H9 (cell line): ENCODE data around the gene CDHR2. TPM values are rescaled to one million over a fixed set of nuclear protein-coding genes. Genes with fewer than 3 reads are reported as not detected.
"Not testable (repeated sequence)": the region's sequence is repeated elsewhere in the genome, so short reads cannot be mapped to it uniquely, and the experiment has no call there.

ENCODE experiments used
- DNase-seq: peaks from one replicate; pipeline ENCODE4 v3.0.0-alpha.2; 2017
- H2AFZ ChIP-seq: one replicate; pipeline ENCODE4 v1.6.1; 2013; ENCODE audit warnings: mild to moderate bottlenecking, low read length, control low read depth, moderate library complexity
- H2AK5ac ChIP-seq: 2 replicates; pipeline ENCODE4 v1.6.1; 2013; ENCODE audit warnings: low read length, control low read depth, mixed read lengths; ENCODE audit not compliant: insufficient read length
- H2BK120ac ChIP-seq: one replicate; pipeline ENCODE4 v1.6.1; 2013; ENCODE audit warnings: low read depth, mild to moderate bottlenecking, low read length, control low read depth, inconsistent platforms; ENCODE audit not compliant: poor library complexity, severe bottlenecking
- H2BK12ac ChIP-seq: 2 replicates; pipeline ENCODE4 v1.6.1; 2013; ENCODE audit warnings: low read length, control low read depth, mixed read lengths, low read depth; ENCODE audit not compliant: insufficient read length
- H2BK15ac ChIP-seq: 2 replicates; pipeline ENCODE4 v1.6.1; 2013; ENCODE audit warnings: low read depth, low read length, control low read depth
- H2BK20ac ChIP-seq: one replicate; pipeline ENCODE4 v1.6.1; 2013; ENCODE audit warnings: low read depth, mild to moderate bottlenecking, low read length, control low read depth, inconsistent platforms; ENCODE audit not compliant: poor library complexity, severe bottlenecking
- H2BK5ac ChIP-seq: 2 replicates; pipeline ENCODE4 v1.6.1; 2013; ENCODE audit warnings: low read length, control low read depth, mixed read lengths; ENCODE audit not compliant: insufficient read length
- H3K14ac ChIP-seq: 2 replicates; pipeline ENCODE4 v1.6.1; 2013; ENCODE audit warnings: low read length, control low read depth; ENCODE audit not compliant: insufficient read depth
- H3K18ac ChIP-seq: 2 replicates; pipeline ENCODE4 v1.6.1; 2013; ENCODE audit warnings: low read depth, mild to moderate bottlenecking, mixed read lengths, low read length, control low read depth; ENCODE audit not compliant: insufficient read length
- H3K23ac ChIP-seq: 2 replicates; pipeline ENCODE4 v1.6.1; 2013; ENCODE audit warnings: low read length, control low read depth, mixed read lengths, low read depth; ENCODE audit not compliant: insufficient read length
- H3K23me2 ChIP-seq: 2 replicates; pipeline ENCODE4 v1.6.1; 2013; ENCODE audit warnings: low read depth, mild to moderate bottlenecking, mixed read lengths, low read length, control low read depth; ENCODE audit not compliant: insufficient read length, poor library complexity, severe bottlenecking
- H3K27ac ChIP-seq: 2 replicates; pipeline ENCODE4 v1.5.1; 2013; ENCODE audit warnings: low read length, control low read depth, mixed read lengths, low read depth; ENCODE audit not compliant: insufficient read length
- H3K27me3 ChIP-seq: 2 replicates; pipeline ENCODE4 v1.6.1; 2013; ENCODE audit warnings: low read length, control low read depth, inconsistent platforms; ENCODE audit not compliant: insufficient read depth
- H3K4ac ChIP-seq: 2 replicates; pipeline ENCODE4 v1.6.1; 2013; ENCODE audit warnings: low read depth, mild to moderate bottlenecking, control low read depth, inconsistent platforms, low read length, moderate library complexity
- H3K4me1 ChIP-seq: 2 replicates; pipeline ENCODE4 v1.6.1; 2013; ENCODE audit warnings: low read length, control low read depth, inconsistent platforms; ENCODE audit not compliant: insufficient read depth
- H3K4me2 ChIP-seq: 2 replicates; pipeline ENCODE4 v1.6.1; 2013; ENCODE audit warnings: low read length, control low read depth, mixed read lengths; ENCODE audit not compliant: insufficient read length, insufficient read depth
- H3K56ac ChIP-seq: 2 replicates; pipeline ENCODE4 v1.6.1; 2013; ENCODE audit warnings: low read depth, mild to moderate bottlenecking, mixed read lengths, low read length, control low read depth; ENCODE audit not compliant: insufficient read length
- H3K79me1 ChIP-seq: 2 replicates; pipeline ENCODE4 v1.6.1; 2013; ENCODE audit warnings: low read depth, mild to moderate bottlenecking, moderate library complexity, low read length, control low read depth, inconsistent platforms; ENCODE audit not compliant: insufficient read depth, poor library complexity, severe bottlenecking
- H3K79me2 ChIP-seq: 2 replicates; pipeline ENCODE4 v1.6.1; 2013; ENCODE audit warnings: low read length, control low read depth, inconsistent platforms; ENCODE audit not compliant: insufficient read depth
- H3K9ac ChIP-seq: 2 replicates; pipeline ENCODE4 v1.6.1; 2013; ENCODE audit warnings: low read length, control low read depth, mixed read lengths; ENCODE audit not compliant: insufficient read length; ENCODE audit errors: extremely low read depth
- H3K9me3 ChIP-seq: one replicate; pipeline ENCODE4 v1.6.1; 2013; ENCODE audit warnings: low read depth, low read length, inconsistent platforms; ENCODE audit not compliant: control insufficient read depth
- H3T11ph ChIP-seq: one replicate; pipeline ENCODE4 v1.6.1; 2013; ENCODE audit warnings: mild to moderate bottlenecking, low read length, control low read depth, inconsistent platforms
- H4K20me1 ChIP-seq: one replicate; pipeline ENCODE4 v1.6.1; 2013; ENCODE audit not compliant: control insufficient read depth, insufficient read length, insufficient read depth
- H4K5ac ChIP-seq: 2 replicates; pipeline ENCODE4 v1.6.1; 2013; ENCODE audit warnings: low read depth, mild to moderate bottlenecking, mixed read lengths, low read length, control low read depth; ENCODE audit not compliant: insufficient read length
- H4K8ac ChIP-seq: replicated peaks from 2 replicates; pipeline ENCODE4 v1.6.1; 2013; ENCODE audit warnings: low read length, control low read depth, mixed read lengths, low read depth; ENCODE audit not compliant: insufficient read length
- H4K91ac ChIP-seq: 2 replicates; pipeline ENCODE4 v1.6.1; 2013; ENCODE audit warnings: low read depth, mild to moderate bottlenecking, moderate library complexity, mixed read lengths, low read length, control low read depth; ENCODE audit not compliant: insufficient read length
- H3K27ac Mint-ChIP-seq, 3 experiments: 2 replicates in 2 of 3; 3 replicates in 1 of 3; pipeline ENCODE4 v1.8.0; 2020 to 2021; ENCODE audit warnings: mixed read lengths in 3 of 3, mild to moderate bottlenecking in 1 of 3, moderate library complexity in 1 of 3
- H3K27me3 Mint-ChIP-seq: 2 replicates; pipeline ENCODE4 v1.8.0; 2021; ENCODE audit warnings: low read depth, mild to moderate bottlenecking, moderate library complexity, mixed read lengths
- H3K36me3 Mint-ChIP-seq, 3 experiments: 2 replicates in 2 of 3; 3 replicates in 1 of 3; pipeline ENCODE4 v1.8.0; 2020 to 2021; ENCODE audit warnings: low read depth in 3 of 3, mixed read lengths in 3 of 3; ENCODE audit not compliant: insufficient read depth in 1 of 3
- H3K4me1 Mint-ChIP-seq, 2 experiments: 2 replicates each; pipeline ENCODE4 v1.8.0; 2020; ENCODE audit warnings: mixed read lengths in 2 of 2
- H3K4me3 Mint-ChIP-seq, 2 experiments: 2 replicates in 1 of 2; 3 replicates in 1 of 2; pipeline ENCODE4 v1.8.0; 2020 to 2021; ENCODE audit warnings: mild to moderate bottlenecking in 2 of 2, mixed read lengths in 2 of 2, moderate library complexity in 1 of 2
- H3K9me3 Mint-ChIP-seq, 2 experiments: 2 replicates in 1 of 2; 3 replicates in 1 of 2; pipeline ENCODE4 v1.8.0; 2020; ENCODE audit warnings: mild to moderate bottlenecking in 2 of 2, mixed read lengths in 2 of 2, moderate library complexity in 1 of 2
- WGBS: extraction: QIAGEN DNeasy Blood & Tissue Kit; methylation state at CpG from one replicate; pipeline ENCODE4 v1.1.7; 2013; ENCODE audit warnings: missing lambda C conversion rate, low lambda C conversion rate, mixed read lengths; ENCODE audit not compliant: insufficient read length; ENCODE audit errors: extremely low coverage; 5-methylcytosine and 5-hydroxymethylcytosine counted together
- total RNA-seq: library from RNA; stranded (reverse); gene quantifications from 2 replicates; pipeline ENCODE4 v1.2.1, GENCODE V29; 2021
- TF ChIP-seq, protein P1 (sequence below): fragments of 200-600 bp; sonication (generic); conservative IDR thresholded peaks from 3 replicates; pipeline ENCODE4 v1.8.0; 2021; ENCODE audit warnings: antibody characterized with exemption, mild to moderate bottlenecking

The CDHR2 gene
- total RNA-seq, 1 experiment from 2014 or later = 0.90 TPM

DNA sequence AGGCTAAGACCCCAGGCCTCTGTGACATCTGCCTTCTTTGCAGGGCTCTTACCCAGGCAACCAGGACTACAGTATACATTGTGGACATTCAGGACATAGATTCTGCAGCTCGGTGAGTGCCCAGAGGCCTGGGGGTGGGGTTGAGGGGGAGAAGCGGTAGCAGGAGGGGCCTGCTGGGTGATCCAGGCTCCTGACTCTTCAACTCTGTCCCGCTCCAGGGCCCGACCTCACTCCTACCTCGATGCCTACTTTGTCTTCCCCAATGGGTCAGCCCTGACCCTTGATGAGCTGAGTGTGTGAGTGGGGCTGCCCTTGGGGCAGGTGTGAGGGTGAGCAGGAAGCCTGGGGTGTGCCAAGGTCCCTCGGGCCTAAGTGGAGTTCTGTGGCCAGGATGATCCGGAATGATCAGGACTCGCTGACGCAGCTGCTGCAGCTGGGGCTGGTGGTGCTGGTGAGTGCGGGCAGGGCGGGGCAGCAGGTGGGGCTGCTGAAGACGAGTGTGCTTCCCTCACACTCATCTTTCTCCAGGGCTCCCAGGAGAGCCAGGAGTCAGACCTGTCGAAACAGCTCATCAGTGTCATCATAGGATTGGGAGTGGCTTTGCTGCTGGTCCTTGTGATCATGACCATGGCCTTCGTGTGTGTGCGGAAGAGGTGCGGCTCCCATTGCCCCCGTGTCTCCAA lies 41.0 kb downstream of the CDHR2 start:
- peaks cover 2% of the 10 kb centered on the region in 2 experiments; a peak in 2 of 4 replicates for H3K4me1 Mint-ChIP-seq
- TF ChIP-seq, protein P1, sequence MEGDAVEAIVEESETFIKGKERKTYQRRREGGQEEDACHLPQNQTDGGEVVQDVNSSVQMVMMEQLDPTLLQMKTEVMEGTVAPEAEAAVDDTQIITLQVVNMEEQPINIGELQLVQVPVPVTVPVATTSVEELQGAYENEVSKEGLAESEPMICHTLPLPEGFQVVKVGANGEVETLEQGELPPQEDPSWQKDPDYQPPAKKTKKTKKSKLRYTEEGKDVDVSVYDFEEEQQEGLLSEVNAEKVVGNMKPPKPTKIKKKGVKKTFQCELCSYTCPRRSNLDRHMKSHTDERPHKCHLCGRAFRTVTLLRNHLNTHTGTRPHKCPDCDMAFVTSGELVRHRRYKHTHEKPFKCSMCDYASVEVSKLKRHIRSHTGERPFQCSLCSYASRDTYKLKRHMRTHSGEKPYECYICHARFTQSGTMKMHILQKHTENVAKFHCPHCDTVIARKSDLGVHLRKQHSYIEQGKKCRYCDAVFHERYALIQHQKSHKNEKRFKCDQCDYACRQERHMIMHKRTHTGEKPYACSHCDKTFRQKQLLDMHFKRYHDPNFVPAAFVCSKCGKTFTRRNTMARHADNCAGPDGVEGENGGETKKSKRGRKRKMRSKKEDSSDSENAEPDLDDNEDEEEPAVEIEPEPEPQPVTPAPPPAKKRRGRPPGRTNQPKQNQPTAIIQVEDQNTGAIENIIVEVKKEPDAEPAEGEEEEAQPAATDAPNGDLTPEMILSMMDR = no peak
- WGBS = no CpG with 5 or more reads among the region's 17 CpGs

DNA sequence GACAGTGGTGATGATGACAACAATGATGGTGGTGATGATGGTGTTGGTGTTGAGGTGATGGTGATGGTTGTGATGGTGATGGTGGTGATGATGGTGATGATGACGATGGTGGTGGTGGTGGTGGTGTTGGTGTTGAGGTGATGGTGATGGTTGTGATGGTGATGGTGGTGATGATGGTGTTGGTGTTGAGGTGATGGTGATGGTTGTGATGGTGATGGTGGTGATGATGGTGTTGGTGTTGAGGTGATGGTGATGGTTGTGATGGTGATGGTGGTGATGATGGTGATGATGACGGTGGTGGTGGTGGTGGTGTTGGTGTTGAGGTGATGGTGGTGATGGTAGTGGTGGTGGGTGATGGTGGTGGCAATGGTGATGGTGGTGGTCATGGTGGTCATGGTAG lies 42.5 kb downstream of the CDHR2 start:
- H4K91ac ChIP-seq, H3K4me1 ChIP-seq, H3K4me2 ChIP-seq, H3K4me1 Mint-ChIP-seq, H3K9me3 ChIP-seq, H3K14ac ChIP-seq, H2AFZ ChIP-seq, H3K56ac ChIP-seq, H2BK20ac ChIP-seq, H3K36me3 Mint-ChIP-seq, H3K9me3 Mint-ChIP-seq, H2BK5ac ChIP-seq, H2BK12ac ChIP-seq, H4K5ac ChIP-seq, H3K79me2 ChIP-seq, H3K23ac ChIP-seq, H3K27ac ChIP-seq, H3K27ac Mint-ChIP-seq, H2AK5ac ChIP-seq, H4K8ac ChIP-seq, H3K18ac ChIP-seq, DNase-seq, H3K79me1 ChIP-seq, H2BK120ac ChIP-seq, H2BK15ac ChIP-seq, H3K9ac ChIP-seq, H3T11ph ChIP-seq, H3K27me3 ChIP-seq, H3K4ac ChIP-seq, H3K4me3 Mint-ChIP-seq, H4K20me1 ChIP-seq, H3K23me2 ChIP-seq: not testable (repeated sequence)
- 88% methylated on average over 1 of the region's 2 CpGs for WGBS
- H3K27me3 Mint-ChIP-seq = peaks cover 38% of the 10 kb centered on the region

More for the DNA sequence above, 41.0 kb downstream of the CDHR2 start:
- H3K9me3 Mint-ChIP-seq = peaks cover 8 to 15% of the 10 kb centered on the region in 2 experiments
- Histone ChIP-seq H3K18ac (no peak overlapping the region), H3K4me2 (no peak overlapping the region), H2BK20ac (no peak overlapping the region), H3K27ac (no peak overlapping the region), H3K9ac (no peak overlapping the region), H4K8ac (no peak overlapping the region), H2BK12ac (no peak overlapping the region), H2AFZ (no peak overlapping the region), H2AK5ac (no peak overlapping the region), H3K23me2 (no peaks in the 10 kb centered on the region), H3K56ac (no peak overlapping the region), H2BK5ac (no peak overlapping the region), H3K4me1 (no peaks in the 10 kb centered on the region), H2BK120ac (no peak overlapping the region), H3K14ac (no peak overlapping the region), H3K79me2 (no peaks in the 10 kb centered on the region), H3K4ac (no peak overlapping the region), H4K20me1 (peaks cover 5% of the 10 kb centered on the region), H3K23ac (no peak overlapping the region), H3K79me1 (no peaks in the 10 kb centered on the region), H3K9me3 (no peaks in the 10 kb centered on the region), H4K91ac (no peak overlapping the region), H3K27me3 (no peaks in the 10 kb centered on the region), H4K5ac (no peak overlapping the region), H3T11ph (no peak overlapping the region), H2BK15ac (no peak overlapping the region)
- H3K36me3 Mint-ChIP-seq = peaks cover 0 to 6% (median 4%) of the 10 kb centered on the region in 3 experiments; a peak in 4 of 7 replicates
- H3K4me3 Mint-ChIP-seq = no peak overlapping the region
- H3K27me3 Mint-ChIP-seq = peaks cover 27% of the 10 kb centered on the region
- no peak for DNase-seq
- H3K27ac Mint-ChIP-seq = no peak overlapping the region
